ENCODE measurements around the gene ASB12. TPM values are rescaled to one million over a fixed set of nuclear protein-coding genes. Genes with fewer than 3 reads are reported as not detected.

Gene ASB12
- total and polyA plus RNA-seq, 2 donors (not counting 3 experiments of a cell fraction or from before 2014, with no cell fraction given), result 0.11 TPM; not detected in 1

GRCh38 chrX:64191281-64192010 is 39.0 kb downstream of the ASB12 start:
- no peak overlapping the region for H2AFZ ChIP-seq (ENCODE audit: low read depth, low read length)

More at GRCh38 chrX:64191281-64192010, 39.0 kb downstream of the ASB12 start:
- H3K36me3 ChIP-seq (ENCODE audit: control insufficient read depth in 2 of 2, extremely low read depth in 1 of 2, insufficient read depth in 2 of 2, low read length in 2 of 2), result peaks cover 0 to 3% of the 10 kb centered on the region in 2 experiments
- H4K20me1 ChIP-seq (replicated peaks; ENCODE audit: control insufficient read depth, extremely low read depth, insufficient read depth, low read length), result no peaks in the 10 kb centered on the region
- POLR2A ChIA-PET, result no interaction called here
- no peaks in the 10 kb centered on the region for H3K9me3 ChIP-seq (replicated peaks; ENCODE audit: control insufficient read depth, insufficient read depth, low read length)
- no TSS peak for BruUV-seq (replicated peaks)
- no peaks in the 10 kb centered on the region for H3K79me2 ChIP-seq (ENCODE audit: control insufficient read depth, insufficient read depth, low read length)
- H3K4me1 ChIP-seq (ENCODE audit: control insufficient read depth, extremely low read depth, insufficient read depth, low read length), result no peaks in the 10 kb centered on the region
- no peak overlapping the region for H3K9ac ChIP-seq (replicated peaks; ENCODE audit: extremely low read depth, insufficient read depth, low read length)
- intact Hi-C loops (cut with micrococcal nuclease) (no loop called here), dilution Hi-C loops (cut with MboI; ENCODE audit: extremely low pct_ligation_motif_present, low sequenced_read_pairs) (no loop called here)
- no peak for DNase-seq (ENCODE audit: low read depth, low spot score)
- TF ChIP-seq EZH2 (IDR thresholded peaks at IDR 0.05; ENCODE audit: borderline replicate concordance, low read depth, low read length, severe bottlenecking) (no peak), GATA2 (IDR thresholded peaks at IDR 0.05; ENCODE audit: insufficient read depth, insufficient read length, low read depth, low read length) (no peak), MYC (IDR thresholded peaks at IDR 0.05; ENCODE audit: low read depth, low read length) (no peak), MAX (IDR thresholded peaks at IDR 0.05; ENCODE audit: insufficient read depth, insufficient read length) (no peak), FOS (IDR thresholded peaks at IDR 0.05; ENCODE audit: borderline replicate concordance, insufficient read depth, low read length) (no peak), JUN (IDR thresholded peaks at IDR 0.05; ENCODE audit: borderline replicate concordance, insufficient read depth, insufficient read length, low read depth) (no peak), POLR2AphosphoS5 (IDR thresholded peaks at IDR 0.05; ENCODE audit: insufficient read depth, low read depth, low read length) (no peak), POLR2A (IDR thresholded peaks at IDR 0.05; ENCODE audit: low read depth, low read length) (no peak), CTCF (IDR thresholded peaks at IDR 0.05; ENCODE audit: extremely low read depth in 1 of 2, insufficient read depth in 1 of 2, low read depth in 1 of 2, low read length in 2 of 2) (no peak)
- no peak for FAIRE-seq
- H3K4me3 ChIP-seq (replicated peaks in 1 of 3; ENCODE audit: insufficient read depth in 1 of 3, low read depth in 1 of 3, low read length in 3 of 3), result no peak overlapping the region
- no peaks in the 10 kb centered on the region for H3K27me3 ChIP-seq (ENCODE audit: control insufficient read depth in 2 of 2, insufficient read depth in 2 of 2, low read length in 2 of 2)
- H3K27ac ChIP-seq (ENCODE audit: insufficient read depth, low read depth, low read length), result no peak overlapping the region
- CTCF ChIA-PET, result no interaction called here
- H3K4me2 ChIP-seq (ENCODE audit: insufficient read depth, low read length), result no peak overlapping the region
- H3K9me1 ChIP-seq (replicated peaks; ENCODE audit: control insufficient read depth, extremely low read depth, insufficient read depth, low read length), result no peaks in the 10 kb centered on the region
